Adrenal gland (tissue), 5 donors: ENCODE results near the gene GPRASP2.
"Not testable (repeated sequence)": the region's sequence is repeated elsewhere in the genome, so short reads cannot be mapped to it uniquely, and the experiment has no call there.

Experiments used
- CTCF ChIP-seq, 6 experiments: fragments of 450-650 bp in 4 of 6; fragments of 200-600 bp in 2 of 6; sonication (generic) in 1 of 6; IDR thresholded peaks; 1 replicate in 5 of 6; 2 replicates in 1 of 6; pipeline versions ENCODE4 v1.5.1 to v1.8.0; 2016 to 2021; ENCODE audit warnings: antibody characterized with exemption in 6 of 6, mild to moderate bottlenecking in 2 of 6, moderate library complexity in 1 of 6
- POLR2A ChIP-seq, 2 donors: fragments of 450-650 bp; IDR thresholded peaks; one replicate each; pipeline ENCODE4 v1.6.1; 2017; ENCODE audit warnings: antibody characterized with exemption in 2 of 2, mild to moderate bottlenecking in 2 of 2, moderate library complexity in 1 of 2
- donor health status: DM: no; HTN: no; CAD: no.

GRCh38 chrX:102667034-102667433 is 45.2 kb upstream of the GPRASP2 start:
- not testable (repeated sequence) for TF ChIP-seq CTCF, POLR2A (IDR thresholded peaks at IDR 0.05)
